ENCODE measurements around the gene GPC5. TPM values are rescaled to one million over a fixed set of nuclear protein-coding genes. Genes with fewer than 3 reads are reported as not detected.

Gene GPC5
- polyA plus RNA-seq, 2 of the 4 experiments (the other 2 are of a cell fraction) = not detected

- POLR2A ChIA-PET = no interaction called here
- DNase-seq (ENCODE audit: low read depth in 1 of 2, low spot score in 1 of 2) (no peak), ATAC-seq (no peak), FAIRE-seq (no peak)
- H3K4me1 ChIP-seq = peaks cover 3% of the 10 kb centered on the region; the same call in 1 of the 3 replicates
- 20% methylated on average over 2 of the region's 2 CpGs for WGBS (ENCODE audit: missing lambda C conversion rate)
- H3K27ac ChIP-seq = no peak overlapping the region
- no peak overlapping the region for H3K4me2 ChIP-seq
- H3K4me3 ChIP-seq = no peak overlapping the region
- no peaks in the 10 kb centered on the region for H3K9me3 ChIP-seq
- TF ChIP-seq CHD2 (IDR thresholded peaks at IDR 0.05; ENCODE audit: low read length, partially characterized antibody) (no peak), JUNB (IDR thresholded peaks at IDR 0.05) (no peak), POLR2A (IDR thresholded peaks at IDR 0.05; ENCODE audit: low read length) (no peak), TP53 (CRISPR knock-in tag; IDR thresholded peaks at IDR 0.05) (no peak), RARB (CRISPR knock-in tag; IDR thresholded peaks at IDR 0.05) (no peak)
- CTCF ChIA-PET = no interaction called here
Measured at GRCh38 chr13:91401920-91402319, 3.5 kb downstream of the GPC5 start.

DNA sequence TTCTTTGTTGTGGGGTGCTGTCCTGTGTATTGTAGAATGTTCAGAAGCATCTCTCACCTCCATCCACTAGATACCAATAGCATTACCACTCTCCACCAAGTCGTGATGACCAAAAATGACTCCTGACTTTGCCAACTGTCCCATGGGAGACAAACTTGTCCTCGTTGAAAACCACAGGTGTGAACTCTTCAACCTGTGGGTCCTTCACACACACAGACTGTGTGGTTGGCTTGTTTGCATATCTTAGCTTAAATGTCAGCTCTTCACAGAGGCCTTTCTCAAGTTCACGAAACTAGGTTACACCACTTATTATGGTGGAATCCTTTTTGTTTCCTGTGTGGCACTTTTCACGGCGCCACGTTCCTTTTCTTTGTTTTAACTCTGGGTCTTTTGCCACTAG is 6.8 kb downstream of the GPC5 start:
- no peaks in the 10 kb centered on the region for H3K9me3 ChIP-seq
- no peak overlapping the region for H3K4me3 ChIP-seq
- no peaks in the 10 kb centered on the region for H3K4me1 ChIP-seq
- no peak for TF ChIP-seq ELK1 (IDR thresholded peaks at IDR 0.05; ENCODE audit: low read depth, low read length)
- no peak for TF ChIP-seq TFCP2L1 (CRISPR knock-in tag; IDR thresholded peaks at IDR 0.05)
- no peak for TF ChIP-seq HOXB13 (CRISPR knock-in tag; IDR thresholded peaks at IDR 0.05; ENCODE audit: low read depth)
- no peak for TF ChIP-seq CHD2 (IDR thresholded peaks at IDR 0.05; ENCODE audit: low read length, partially characterized antibody)
- no peak for TF ChIP-seq RNF2 (IDR thresholded peaks at IDR 0.05; ENCODE audit: borderline replicate concordance, low read depth)
- no peak for TF ChIP-seq JUN (IDR thresholded peaks at IDR 0.05)
- no peak for TF ChIP-seq RFX5 (IDR thresholded peaks at IDR 0.05)
- TF ChIP-seq ZFP36 (IDR thresholded peaks at IDR 0.05; ENCODE audit: borderline replicate concordance, partially characterized antibody) = no peak
- no peak for TF ChIP-seq MAFK (IDR thresholded peaks at IDR 0.05; ENCODE audit: partially characterized antibody)
- TF ChIP-seq USF2 (IDR thresholded peaks at IDR 0.05) = no peak
- TF ChIP-seq BHLHE40 (IDR thresholded peaks at IDR 0.05; ENCODE audit: low read depth, low read length) = no peak
- no peak for TF ChIP-seq E2F6 (IDR thresholded peaks at IDR 0.05; ENCODE audit: borderline replicate concordance, low read depth)
- no peak for TF ChIP-seq EP300 (IDR thresholded peaks at IDR 0.05)
- TF ChIP-seq PHF8 (IDR thresholded peaks at IDR 0.05; ENCODE audit: borderline replicate concordance, low read depth) = no peak
- no peak for TF ChIP-seq FOSL2 (IDR thresholded peaks at IDR 0.05)
- no peak for TF ChIP-seq FOSL2 (CRISPR knock-in tag; IDR thresholded peaks at IDR 0.05)
- TF ChIP-seq HEYL (CRISPR knock-in tag; IDR thresholded peaks at IDR 0.05) = no peak
- TF ChIP-seq CBX2 (IDR thresholded peaks at IDR 0.05; ENCODE audit: borderline replicate concordance, low read depth) = no peak
- no peak for TF ChIP-seq NR3C1 (IDR thresholded peaks at IDR 0.05)
- no peak for TF ChIP-seq MYC (IDR thresholded peaks at IDR 0.05; ENCODE audit: borderline replicate concordance, low read length)
- FAIRE-seq (no peak), DNase-seq (ENCODE audit: low read depth in 1 of 2, low spot score in 1 of 2) (no peak), ATAC-seq (no peak)
- ChIA-PET POLR2A (no interaction called here), CTCF (interaction anchor here (1.8 kb wide), 1 partner anchor 31 kb away, joined by 5 read pairs; no protein-coding TSS in a partner anchor)
- 40% methylated on average over 6 of the region's 6 CpGs for WGBS (ENCODE audit: missing lambda C conversion rate)
- H3K4me2 ChIP-seq = no peak overlapping the region
- no peak overlapping the region for H3K27ac ChIP-seq

DNA sequence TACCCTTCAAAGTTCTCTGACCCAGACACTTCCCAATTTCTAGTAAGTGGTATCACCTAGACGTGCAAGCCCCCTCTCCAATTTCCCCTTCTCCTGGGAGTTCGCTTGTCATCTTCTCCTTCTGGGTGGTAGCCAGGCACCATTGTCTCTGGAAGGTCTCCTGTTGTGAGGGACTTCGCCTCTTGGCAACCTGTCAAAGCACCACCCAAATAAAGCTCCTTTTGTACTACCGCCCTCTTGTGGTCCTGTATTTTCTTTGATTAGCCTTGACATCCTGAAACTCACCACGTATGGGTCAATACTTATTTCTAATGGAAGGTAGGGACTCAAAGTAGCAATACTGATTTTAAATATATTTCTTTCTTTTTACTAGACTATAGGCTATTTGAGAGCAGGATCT is 8.2 kb downstream of the GPC5 start:
- H3K4me1 ChIP-seq = no peaks in the 10 kb centered on the region
- no peak overlapping the region for H3K4me3 ChIP-seq
- no peak overlapping the region for H3K4me2 ChIP-seq
- no peak for FAIRE-seq
- H3K9me3 ChIP-seq = no peaks in the 10 kb centered on the region
- ATAC-seq = peak in 1 of 2 experiments; percentile 68; a peak in 3 of 6 replicates
- ChIA-PET CTCF (interaction anchor here (1.0 to 1.8 kb wide), 3 partner anchors 30 to 47 kb away, joined by 3 to 5 read pairs (median 3); no protein-coding TSS in a partner anchor), POLR2A (no interaction called here)
- WGBS (ENCODE audit: missing lambda C conversion rate) = 23% methylated on average over 5 of the region's 5 CpGs
- DNase-seq (ENCODE audit: low read depth in 1 of 2, low spot score in 1 of 2) = peak; percentile 2 to 23
- H3K27ac ChIP-seq = no peak overlapping the region
- TF ChIP-seq, protein P1, sequence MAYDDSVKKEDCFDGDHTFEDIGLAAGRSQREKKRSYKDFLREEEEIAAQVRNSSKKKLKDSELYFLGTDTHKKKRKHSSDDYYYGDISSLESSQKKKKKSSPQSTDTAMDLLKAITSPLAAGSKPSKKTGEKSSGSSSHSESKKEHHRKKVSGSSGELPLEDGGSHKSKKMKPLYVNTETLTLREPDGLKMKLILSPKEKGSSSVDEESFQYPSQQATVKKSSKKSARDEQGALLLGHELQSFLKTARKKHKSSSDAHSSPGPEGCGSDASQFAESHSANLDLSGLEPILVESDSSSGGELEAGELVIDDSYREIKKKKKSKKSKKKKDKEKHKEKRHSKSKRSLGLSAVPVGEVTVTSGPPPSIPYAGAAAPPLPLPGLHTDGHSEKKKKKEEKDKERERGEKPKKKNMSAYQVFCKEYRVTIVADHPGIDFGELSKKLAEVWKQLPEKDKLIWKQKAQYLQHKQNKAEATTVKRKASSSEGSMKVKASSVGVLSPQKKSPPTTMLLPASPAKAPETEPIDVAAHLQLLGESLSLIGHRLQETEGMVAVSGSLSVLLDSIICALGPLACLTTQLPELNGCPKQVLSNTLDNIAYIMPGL (CRISPR knock-in tag; IDR thresholded peaks at IDR 0.05; ENCODE audit: borderline replicate concordance) = no peak
- TF ChIP-seq FOSL2 (IDR thresholded peaks at IDR 0.05) (no peak), FOSL2 (CRISPR knock-in tag; IDR thresholded peaks at IDR 0.05) (no peak), BCL3 (IDR thresholded peaks at IDR 0.05) (no peak), SMC3 (IDR thresholded peaks at IDR 0.05) (peak; percentile 17; the same call in 1 of the 3 replicates), BHLHE40 (IDR thresholded peaks at IDR 0.05; ENCODE audit: low read depth, low read length) (no peak), RAD21 (conservative IDR thresholded peaks at IDR 0.05 in 1 of 2, IDR thresholded peaks at IDR 0.05 in 1 of 2) (peak; percentile 40 to 52; a peak in 4 of 5 replicates), CTCF (IDR thresholded peaks at IDR 0.05) (peak; percentile 42)

Measured in A549 (cell line).